ENCODE measurements around the gene ZBTB5. TPM values are rescaled to one million over a fixed set of nuclear protein-coding genes. Genes with fewer than 3 reads are reported as not detected.

ZBTB5 gene
- total and polyA plus RNA-seq, 2 donors (not counting 3 experiments of a cell fraction or from before 2014, with no cell fraction given): 10.0 to 13.7 TPM

- Histone ChIP-seq H3K79me2 (ENCODE audit: control insufficient read depth, insufficient read depth, low read length) (peaks cover 37% of the 10 kb centered on the region), H3K4me2 (ENCODE audit: insufficient read depth, low read length) (no peak overlapping the region), H3K27ac (ENCODE audit: insufficient read depth, low read depth, low read length) (no peak overlapping the region), H3K9ac (replicated peaks; ENCODE audit: extremely low read depth, insufficient read depth, low read length) (no peak overlapping the region), H3K36me3 (ENCODE audit: control insufficient read depth in 2 of 2, extremely low read depth in 1 of 2, insufficient read depth in 2 of 2, low read length in 2 of 2) (peaks cover 0 to 5% of the 10 kb centered on the region in 2 experiments), H3K27me3 (ENCODE audit: control insufficient read depth in 2 of 2, insufficient read depth in 2 of 2, low read length in 2 of 2) (no peaks in the 10 kb centered on the region), H2AFZ (ENCODE audit: low read depth, low read length) (no peak overlapping the region), H4K20me1 (replicated peaks; ENCODE audit: control insufficient read depth, extremely low read depth, insufficient read depth, low read length) (peaks cover 5% of the 10 kb centered on the region), H3K4me3 (replicated peaks in 1 of 3; ENCODE audit: insufficient read depth in 1 of 3, low read depth in 1 of 3, low read length in 3 of 3) (no peak overlapping the region), H3K4me1 (ENCODE audit: control insufficient read depth, extremely low read depth, insufficient read depth, low read length) (no peaks in the 10 kb centered on the region), H3K9me1 (replicated peaks; ENCODE audit: control insufficient read depth, extremely low read depth, insufficient read depth, low read length) (no peaks in the 10 kb centered on the region), H3K9me3 (replicated peaks; ENCODE audit: control insufficient read depth, insufficient read depth, low read length) (no peaks in the 10 kb centered on the region)
- BruUV-seq (replicated peaks): no TSS peak
- DNase-seq (ENCODE audit: low read depth, low spot score) (no peak), FAIRE-seq (no peak)
- POLR2A ChIA-PET: no interaction called here
- dilution Hi-C loops (cut with MboI; ENCODE audit: extremely low pct_ligation_motif_present, low sequenced_read_pairs) (no loop called here), intact Hi-C loops (cut with micrococcal nuclease) (no loop called here)
- CTCF ChIA-PET: interaction anchor here (1.5 kb wide), 1 partner anchor 11 kb away, joined by 3 read pairs; no protein-coding TSS in a partner anchor
- TF ChIP-seq EZH2 (IDR thresholded peaks at IDR 0.05; ENCODE audit: borderline replicate concordance, low read depth, low read length, severe bottlenecking) (no peak), POLR2AphosphoS5 (IDR thresholded peaks at IDR 0.05; ENCODE audit: insufficient read depth, low read depth, low read length) (no peak), JUN (IDR thresholded peaks at IDR 0.05; ENCODE audit: borderline replicate concordance, insufficient read depth, insufficient read length, low read depth) (no peak), MAX (IDR thresholded peaks at IDR 0.05; ENCODE audit: insufficient read depth, insufficient read length) (no peak), MYC (IDR thresholded peaks at IDR 0.05; ENCODE audit: low read depth, low read length) (no peak), POLR2A (IDR thresholded peaks at IDR 0.05; ENCODE audit: low read depth, low read length) (no peak), FOS (IDR thresholded peaks at IDR 0.05; ENCODE audit: borderline replicate concordance, insufficient read depth, low read length) (no peak), GATA2 (IDR thresholded peaks at IDR 0.05; ENCODE audit: insufficient read depth, insufficient read length, low read depth, low read length) (no peak), CTCF (IDR thresholded peaks at IDR 0.05; ENCODE audit: extremely low read depth in 1 of 2, insufficient read depth in 1 of 2, low read depth in 1 of 2, low read length in 2 of 2) (no peak)
Observed at GRCh38 chr9:37447111-37447510, 18.1 kb downstream of the ZBTB5 start.

All from endothelial cell of umbilical vein (primary cell).